Spleen (tissue), 11 donors: Measurements from ENCODE around the gene ENO4. TPM values are rescaled to one million over a fixed set of nuclear protein-coding genes. Genes with fewer than 3 reads are reported as not detected.

Experiments used
- DNase-seq: peaks from one replicate; pipeline ENCODE4 v3.0.0-alpha.2; 2020
- H3K27ac ChIP-seq, 8 donors: fragments of 200-600 bp; sonication (generic) in 7 of 8; 1 replicate in 4 of 8; 2 replicates in 4 of 8; pipeline versions ENCODE4 v1.5.0 to v1.8.0; 2016 to 2021; ENCODE audit warnings: inconsistent platforms in 4 of 8, mild to moderate bottlenecking in 4 of 8, moderate library complexity in 1 of 8
- H3K27me3 ChIP-seq, 7 donors: fragments of 200-600 bp; sonication (generic) in 6 of 7; replicated peaks in 1 of 7; 1 replicate in 4 of 7; 2 replicates in 3 of 7; pipeline versions ENCODE4 v1.5.0 to v1.8.0; 2016 to 2021; ENCODE audit warnings: inconsistent platforms in 3 of 7, mild to moderate bottlenecking in 1 of 7
- H3K36me3 ChIP-seq, 6 donors: fragments of 200-600 bp; sonication (generic) in 5 of 6; 1 replicate in 4 of 6; 2 replicates in 2 of 6; pipeline versions ENCODE4 v1.5.0 to v1.8.0; 2016 to 2021; ENCODE audit warnings: inconsistent platforms in 2 of 6
- H3K4me1 ChIP-seq, 6 donors: fragments of 200-600 bp; sonication (generic) in 5 of 6; 1 replicate in 3 of 6; 2 replicates in 3 of 6; pipeline versions ENCODE4 v1.5.0 to v1.8.0; 2016 to 2021; ENCODE audit warnings: inconsistent platforms in 3 of 6
- H3K4me3 ChIP-seq, 8 donors: fragments of 200-600 bp; sonication (generic) in 7 of 8; 1 replicate in 4 of 8; 2 replicates in 4 of 8; pipeline versions ENCODE4 v1.5.0 to v1.8.0; 2016 to 2021; ENCODE audit warnings: inconsistent platforms in 4 of 8, mild to moderate bottlenecking in 4 of 8, moderate library complexity in 2 of 8
- H3K9me3 ChIP-seq, 8 donors: fragments of 200-600 bp; sonication (generic) in 7 of 8; 1 replicate in 4 of 8; 2 replicates in 4 of 8; pipeline versions ENCODE4 v1.5.0 to v1.8.0; 2016 to 2021; ENCODE audit warnings: inconsistent platforms in 4 of 8
- POLR2A ChIP-seq, 3 donors: fragments of 450-650 bp; IDR thresholded peaks; one replicate each; pipeline ENCODE4 v1.5.1; 2017; ENCODE audit warnings: antibody characterized with exemption in 3 of 3, mild to moderate bottlenecking in 1 of 3
- POLR2AphosphoS5 ChIP-seq, 3 donors: sonication (generic); formaldehyde crosslinking; IDR thresholded peaks; one replicate each; pipeline ENCODE4 v1.5.1; 2017; ENCODE audit warnings: antibody characterized with exemption in 3 of 3
- WGBS, 5 donors: extraction: QIAGEN DNeasy Blood & Tissue Kit in 3 of 5; methylation state at CpG; one replicate each; pipeline versions ENCODE4 v1.1.5 to v1.1.7; 2013 to 2018; 5-methylcytosine and 5-hydroxymethylcytosine counted together
- intact Hi-C: fragments of 100-400 bp; cut with DNase I; formaldehyde crosslinking; loops from one replicate; pipeline ENCODE4 v1.15.0; 2023; ENCODE audit warnings: low total_unique reads
- polyA plus RNA-seq, 3 donors: library from polyadenylated mRNA; stranded (reverse); fragments of 200-250 nt; gene quantifications; one replicate each; pipeline ENCODE4 v1.2.1, GENCODE V29; 2013
- total RNA-seq, 7 donors: library from RNA; depleted of rRNA in 3 of 7; stranded (reverse); fragments of >200 nt in 3 of 7; fragmentation: NEBNext Ultra II Directional in 4 of 7; extraction: Animal tissue kit (Norgen Biotek cat#: 25700) in 4 of 7; gene quantifications; one replicate each; pipeline versions ENCODE4 v1.1.0 to v1.2.1, GENCODE V29; 2016 to 2021
- TF ChIP-seq, protein P1 (sequence below), 11 experiments: fragments of 200-600 bp in 7 of 11; fragments of 450-650 bp in 4 of 11; sonication (generic) in 4 of 11; IDR thresholded peaks in 8 of 11; conservative IDR thresholded peaks in 3 of 11; 1 replicate in 7 of 11; 2 replicates in 4 of 11; pipeline versions ENCODE4 v1.4.0 to v1.8.0; 2016 to 2021; ENCODE audit warnings: antibody characterized with exemption in 11 of 11, inconsistent platforms in 4 of 11, mild to moderate bottlenecking in 1 of 11
- donor health status: healthy with polysubstance abuse.
- donor health status: DM: no; HTN: no; CAD: no; lungs with moderate emphysema.
- donor health status: DM: no; HTN: no; CAD: no.
- donor health status: Bipolar disorder and iron deficiency.
- donor health status: healthy.
- donor health status: DM: no; HTN: no; CAD: no.
- donor health status: DM: yes; HTN: yes; CAD: no.

ENO4 gene
- total and polyA plus RNA-seq, 10 donors = 0.03 to 0.09 TPM; not detected in 8

DNA sequence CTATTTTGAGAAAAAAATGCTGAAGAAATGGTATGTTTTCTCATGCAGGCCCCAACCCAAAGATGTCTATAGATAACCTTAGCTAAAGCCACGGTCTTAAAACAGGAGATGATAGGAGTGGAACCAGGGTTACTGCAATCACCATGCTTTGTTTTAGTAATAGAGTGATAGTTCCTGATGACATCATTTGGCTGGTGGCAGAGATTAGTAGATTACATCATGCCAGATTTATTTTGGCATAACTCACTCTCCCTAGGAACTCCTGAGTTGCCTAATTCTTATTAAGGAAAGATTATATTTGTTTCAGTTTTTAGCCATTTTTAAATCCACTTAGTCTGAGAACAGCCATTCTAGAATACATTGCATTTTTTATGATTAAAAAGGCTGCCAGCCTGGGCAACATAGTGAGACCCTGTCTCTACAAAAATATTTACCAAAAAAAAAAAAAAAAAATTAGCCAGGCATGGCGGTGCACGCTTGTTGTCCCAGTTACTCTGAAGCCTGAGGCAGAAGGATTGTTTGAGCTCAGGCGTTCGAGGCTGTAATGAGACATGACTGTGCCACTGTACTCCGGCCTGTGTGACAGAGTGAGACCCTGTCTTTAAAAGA is 17.8 kb downstream of the ENO4 start:
- Histone ChIP-seq H3K4me1 (no peaks in the 10 kb centered on the region), H3K36me3 (no peaks in the 10 kb centered on the region), H3K27me3 (no peaks in the 10 kb centered on the region), H3K9me3 (no peaks in the 10 kb centered on the region), H3K4me3 (no peak overlapping the region), H3K27ac (no peak overlapping the region)
- TF ChIP-seq POLR2A (IDR thresholded peaks at IDR 0.05) = no peak
- TF ChIP-seq, protein P1, sequence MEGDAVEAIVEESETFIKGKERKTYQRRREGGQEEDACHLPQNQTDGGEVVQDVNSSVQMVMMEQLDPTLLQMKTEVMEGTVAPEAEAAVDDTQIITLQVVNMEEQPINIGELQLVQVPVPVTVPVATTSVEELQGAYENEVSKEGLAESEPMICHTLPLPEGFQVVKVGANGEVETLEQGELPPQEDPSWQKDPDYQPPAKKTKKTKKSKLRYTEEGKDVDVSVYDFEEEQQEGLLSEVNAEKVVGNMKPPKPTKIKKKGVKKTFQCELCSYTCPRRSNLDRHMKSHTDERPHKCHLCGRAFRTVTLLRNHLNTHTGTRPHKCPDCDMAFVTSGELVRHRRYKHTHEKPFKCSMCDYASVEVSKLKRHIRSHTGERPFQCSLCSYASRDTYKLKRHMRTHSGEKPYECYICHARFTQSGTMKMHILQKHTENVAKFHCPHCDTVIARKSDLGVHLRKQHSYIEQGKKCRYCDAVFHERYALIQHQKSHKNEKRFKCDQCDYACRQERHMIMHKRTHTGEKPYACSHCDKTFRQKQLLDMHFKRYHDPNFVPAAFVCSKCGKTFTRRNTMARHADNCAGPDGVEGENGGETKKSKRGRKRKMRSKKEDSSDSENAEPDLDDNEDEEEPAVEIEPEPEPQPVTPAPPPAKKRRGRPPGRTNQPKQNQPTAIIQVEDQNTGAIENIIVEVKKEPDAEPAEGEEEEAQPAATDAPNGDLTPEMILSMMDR (IDR thresholded peaks at IDR 0.05 in 8 of 11, conservative IDR thresholded peaks at IDR 0.05 in 3 of 11) = no peak
- TF ChIP-seq POLR2AphosphoS5 (IDR thresholded peaks at IDR 0.05) = no peak
- 88 to 97% (median 91%) methylated on average over 6 of the region's 6 CpGs for WGBS, 5 donors
- intact Hi-C loops = no loop called here
- DNase-seq = no peak

DNA sequence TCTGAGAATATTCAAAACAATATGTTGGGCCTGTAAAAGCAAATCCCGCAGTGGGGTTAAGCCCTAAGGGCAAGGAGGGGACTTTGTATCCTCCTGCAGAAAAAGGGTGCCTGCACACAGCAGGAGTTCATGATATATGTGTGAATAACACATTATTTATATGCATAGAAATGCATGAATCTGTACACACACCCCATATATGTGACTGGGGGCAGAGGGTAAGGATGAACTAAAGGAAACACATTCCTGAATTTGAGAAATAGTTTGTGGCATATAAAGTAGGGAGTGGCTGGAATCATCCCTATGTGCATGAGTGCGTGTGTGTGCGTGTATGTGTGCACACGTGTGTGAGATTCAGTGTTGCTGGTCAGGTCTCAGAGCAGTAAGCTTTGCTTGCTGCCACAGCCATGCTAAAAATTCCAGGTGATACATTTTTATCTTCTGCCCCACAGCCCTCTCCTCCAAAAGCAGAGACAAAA is 18.9 kb downstream of the ENO4 start:
- H3K27ac ChIP-seq = no peak overlapping the region
- H3K4me1 ChIP-seq = no peaks in the 10 kb centered on the region
- TF ChIP-seq POLR2AphosphoS5 (IDR thresholded peaks at IDR 0.05) (no peak), POLR2A (IDR thresholded peaks at IDR 0.05) (no peak)
- TF ChIP-seq, protein P1 (IDR thresholded peaks at IDR 0.05 in 8 of 11, conservative IDR thresholded peaks at IDR 0.05 in 3 of 11) = no peak
- no peaks in the 10 kb centered on the region for H3K36me3 ChIP-seq
- H3K4me3 ChIP-seq = no peak overlapping the region
- 64 to 92% (median 70%) methylated on average over 4 of the region's 4 CpGs for WGBS, 5 donors
- intact Hi-C loops = no loop called here
- no peaks in the 10 kb centered on the region for H3K27me3 ChIP-seq
- DNase-seq = no peak
- peaks cover 0 to 3% (median 0%) of the 10 kb centered on the region in 8 donors for H3K9me3 ChIP-seq

- Histone ChIP-seq H3K9me3 (peaks cover 0 to 3% (median 0%) of the 10 kb centered on the region in 8 donors), H3K27ac (no peak overlapping the region), H3K27me3 (no peaks in the 10 kb centered on the region), H3K36me3 (no peaks in the 10 kb centered on the region), H3K4me1 (no peaks in the 10 kb centered on the region), H3K4me3 (no peak overlapping the region)
- TF ChIP-seq POLR2A (IDR thresholded peaks at IDR 0.05) = no peak
- TF ChIP-seq, protein P1 (IDR thresholded peaks at IDR 0.05 in 8 of 11, conservative IDR thresholded peaks at IDR 0.05 in 3 of 11) = no peak
- TF ChIP-seq POLR2AphosphoS5 (IDR thresholded peaks at IDR 0.05) = no peak
- WGBS, 5 donors = 58 to 77% (median 74%) methylated on average over 4 of the region's 4 CpGs
- DNase-seq = no peak
- intact Hi-C loops = no loop called here
Measured at GRCh38 chr10:116868722-116869121, 19.4 kb downstream of the ENO4 start.

GRCh38 chr10:116870949-116871348 is 21.6 kb downstream of the ENO4 start:
- no peaks in the 10 kb centered on the region for H3K4me1 ChIP-seq
- peaks cover 0 to 4% (median 0%) of the 10 kb centered on the region in 7 donors for H3K27me3 ChIP-seq
- 89 to 98% (median 95%) methylated on average over 2 of the region's 2 CpGs for WGBS, 5 donors
- no peak for TF ChIP-seq POLR2A (IDR thresholded peaks at IDR 0.05)
- TF ChIP-seq, protein P1 (IDR thresholded peaks at IDR 0.05 in 8 of 11, conservative IDR thresholded peaks at IDR 0.05 in 3 of 11) = no peak
- H3K27ac ChIP-seq = no peak overlapping the region
- H3K36me3 ChIP-seq = no peaks in the 10 kb centered on the region
- no peak overlapping the region for H3K4me3 ChIP-seq
- no peak for DNase-seq
- intact Hi-C loops = no loop called here
- peaks cover 0 to 3% (median 0%) of the 10 kb centered on the region in 8 donors for H3K9me3 ChIP-seq
